HepG2 (cell line): ENCODE data around the gene YPEL3. TPM values are rescaled to one million over a fixed set of nuclear protein-coding genes. Genes with fewer than 3 reads are reported as not detected.

Experiments
- ATAC-seq: fragments of 200-7000 bp; cut with Tn5 transposase; 3 replicates; pipeline ENCODE4 v1.9.1; 2020; ENCODE audit warnings: mild to moderate bottlenecking, moderate library complexity
- BruUV-seq: library from RNA; stranded (reverse); fragments of 400-500 nt; replicated peaks from 2 replicates; lab custom pipeline; 2021; lab: Mats Ljungman, UMichigan
- CTCF ChIA-PET: fragments of 300-600 bp; formaldehyde crosslinking; extraction: SDS; loops from one replicate; lab custom pipeline; 2021; ENCODE audit warnings: low total read pairs, inconsistent platforms, low intra/inter-chr PET ratio; lab: Yijun Ruan, JAX
- POLR2A ChIA-PET: fragments of 350-600 bp; sonication (Branson Sonifier 250); formaldehyde crosslinking; loops from one replicate; lab custom pipeline; 2020; ENCODE audit warnings: antibody characterized with exemption, inconsistent platforms; lab: Yijun Ruan, JAX
- DNase-seq: peaks from one replicate; pipeline ENCODE4 v3.0.0-alpha.2; 2015; ENCODE audit warnings: low spot score
- FAIRE-seq: peaks from 3 replicates; lab custom pipeline; 2011; peaks lifted over from hg19 to GRCh38; lab: Jason Lieb, UNC
- H2AFZ ChIP-seq: one replicate; pipeline ENCODE4 v1.6.1; 2011; ENCODE audit warnings: low read length, inconsistent platforms
- H3K27ac ChIP-seq: fragments of 300-600 bp; 3 replicates; pipeline ENCODE4 v1.8.0; 2011; ENCODE audit warnings: mixed run types, mild to moderate bottlenecking, mixed read lengths, low read length, inconsistent platforms; ENCODE audit not compliant: insufficient read depth; ENCODE audit errors: extremely low read length
- H3K27me3 ChIP-seq, 2 experiments: fragments of 200-600 bp in 1 of 2; 2 replicates in 1 of 2; 3 replicates in 1 of 2; pipeline versions ENCODE4 v1.6.0 to v1.8.0; 2011; ENCODE audit warnings: low read length in 2 of 2, mild to moderate bottlenecking in 2 of 2, moderate library complexity in 2 of 2, inconsistent platforms in 1 of 2; ENCODE audit not compliant: insufficient read depth in 2 of 2, control insufficient read depth in 1 of 2
- H3K36me3 ChIP-seq, 2 experiments: fragments of 200-600 bp in 1 of 2; replicated peaks in 1 of 2; 2 replicates in 1 of 2; 3 replicates in 1 of 2; pipeline versions ENCODE4 v1.5.1 to v1.8.0; 2011; ENCODE audit warnings: low read length in 2 of 2, inconsistent platforms in 1 of 2; ENCODE audit not compliant: insufficient read depth in 2 of 2, control insufficient read depth in 1 of 2
- H3K4me1 ChIP-seq: 2 replicates; pipeline ENCODE4 v1.5.1; 2012; ENCODE audit warnings: low read length, inconsistent platforms; ENCODE audit not compliant: insufficient read depth
- H3K4me2 ChIP-seq: 2 replicates; pipeline ENCODE4 v1.6.0; 2011; ENCODE audit warnings: low read depth, low read length, inconsistent platforms
- H3K4me3 ChIP-seq, 3 experiments: fragments of 200-600 bp in 1 of 3; sonication (generic), shearing (Covaris generic) in 1 of 3; replicated peaks in 1 of 3; 2 replicates each; pipeline ENCODE4 v1.5.1; 2011 to 2016; ENCODE audit warnings: low read length in 3 of 3, inconsistent platforms in 2 of 3, low read depth in 2 of 3, mild to moderate bottlenecking in 2 of 3, control low read depth in 1 of 3, mixed read lengths in 1 of 3; ENCODE audit not compliant: insufficient read depth in 1 of 3
- H3K79me2 ChIP-seq: one replicate; pipeline ENCODE4 v1.6.1; 2011; ENCODE audit warnings: low read length, inconsistent platforms; ENCODE audit not compliant: insufficient read depth
- H3K9ac ChIP-seq: 2 replicates; pipeline ENCODE4 v1.6.0; 2011; ENCODE audit warnings: mild to moderate bottlenecking, low read depth, low read length, inconsistent platforms; ENCODE audit not compliant: insufficient read depth
- H3K9me3 ChIP-seq: 2 replicates; pipeline ENCODE4 v1.5.1; 2012; ENCODE audit warnings: mild to moderate bottlenecking, low read length
- H4K20me1 ChIP-seq: 2 replicates; pipeline ENCODE4 v1.6.0; 2011; ENCODE audit warnings: inconsistent platforms, mild to moderate bottlenecking, low read length, moderate library complexity; ENCODE audit not compliant: insufficient read depth
- AGO1 ChIP-seq: fragments of 200-400 bp; formaldehyde crosslinking; IDR thresholded peaks from 2 replicates; pipeline ENCODE4 v1.6.1; 2017; ENCODE audit warnings: mild to moderate bottlenecking, low read depth, low read length, moderate library complexity; ENCODE audit not compliant: poor library complexity, severe bottlenecking
- ATF7-NPFF ChIP-seq: sonication (generic); formaldehyde crosslinking; IDR thresholded peaks from 2 replicates; pipeline ENCODE4 v1.8.1; 2023; ENCODE audit warnings: mild to moderate bottlenecking, low read depth, missing genetic modification reagents, moderate library complexity
- FOXK2 ChIP-seq: fragments of 450-650 bp; IDR thresholded peaks from 2 replicates; pipeline ENCODE4 v1.6.1; 2016
- HOXA9 ChIP-seq: sonication (generic); formaldehyde crosslinking; IDR thresholded peaks from 2 replicates; pipeline ENCODE4 v1.8.1; 2022; ENCODE audit warnings: missing genetic modification reagents, mild to moderate bottlenecking, moderate library complexity, borderline replicate concordance
- ISX ChIP-seq: sonication (generic); formaldehyde crosslinking; conservative IDR thresholded peaks from 2 replicates; pipeline ENCODE4 v1.5.0; 2020; ENCODE audit warnings: missing genetic modification reagents
- KDM5A ChIP-seq: fragments of 200-600 bp; sonication (generic); IDR thresholded peaks from 2 replicates; pipeline ENCODE4 v1.7.0; 2018; ENCODE audit warnings: antibody characterized with exemption, mild to moderate bottlenecking, low read length, borderline replicate concordance
- LCORL ChIP-seq, 2 experiments: fragments of 450-650 bp in 1 of 2; sonication (generic) in 1 of 2; formaldehyde crosslinking in 1 of 2; IDR thresholded peaks; 2 replicates each; pipeline versions ENCODE4 v1.5.0 to v1.6.1; 2017 to 2020; ENCODE audit warnings: antibody characterized with exemption in 1 of 2, missing genetic modification reagents in 1 of 2
- MBNL3 ChIP-seq: fragments of 250-450 bp; sonication (Bioruptor Pico); conservative IDR thresholded peaks from 2 replicates; pipeline ENCODE4 v1.8.0; 2022; ENCODE audit warnings: mild to moderate bottlenecking, inconsistent platforms
- MXD3 ChIP-seq: IDR thresholded peaks from 2 replicates; pipeline ENCODE4 v1.6.1; 2016; ENCODE audit warnings: mild to moderate bottlenecking, missing biosample characterization, missing genetic modification reagents
- NFIC ChIP-seq: IDR thresholded peaks from 2 replicates; pipeline ENCODE4 v1.6.1; 2012; ENCODE audit warnings: mild to moderate bottlenecking, low read length, inconsistent platforms
- NFKB2 ChIP-seq: sonication (generic); formaldehyde crosslinking; IDR thresholded peaks from 2 replicates; pipeline ENCODE4 v1.4.0; 2020; ENCODE audit warnings: missing genetic modification reagents, borderline replicate concordance
- RFX3 ChIP-seq: IDR thresholded peaks from 2 replicates; pipeline ENCODE4 v1.6.1; 2016; ENCODE audit warnings: missing biosample characterization, missing genetic modification reagents
- RFXAP ChIP-seq: sonication (generic); formaldehyde crosslinking; IDR thresholded peaks from 2 replicates; pipeline ENCODE4 v1.4.0; 2020; ENCODE audit warnings: missing genetic modification reagents, borderline replicate concordance
- SAFB2 ChIP-seq: sonication (generic); formaldehyde crosslinking; IDR thresholded peaks from 2 replicates; pipeline ENCODE4 v1.5.1; 2020; ENCODE audit warnings: missing genetic modification reagents, low read depth, mild to moderate bottlenecking, borderline replicate concordance
- SRF ChIP-seq: IDR thresholded peaks from 2 replicates; pipeline ENCODE4 v1.6.1; 2011; ENCODE audit warnings: mild to moderate bottlenecking, low read depth, low read length, moderate library complexity
- ZFAT ChIP-seq: sonication (generic); formaldehyde crosslinking; conservative IDR thresholded peaks from 2 replicates; pipeline ENCODE4 v1.8.1; 2023; ENCODE audit warnings: missing genetic modification reagents, inconsistent platforms
- ZFP37 ChIP-seq: sonication (generic); formaldehyde crosslinking; IDR thresholded peaks from 2 replicates; pipeline ENCODE4 v1.4.0; 2020; ENCODE audit warnings: missing genetic modification reagents, borderline replicate concordance
- ZFP91 ChIP-seq: sonication (generic); formaldehyde crosslinking; IDR thresholded peaks from 2 replicates; pipeline ENCODE4 v1.9.0; 2022; ENCODE audit warnings: missing genetic modification reagents, mild to moderate bottlenecking, borderline replicate concordance
- ZNF138 ChIP-seq: sonication (generic); formaldehyde crosslinking; IDR thresholded peaks from 2 replicates; pipeline ENCODE4 v1.5.0; 2020; ENCODE audit warnings: mild to moderate bottlenecking, low read depth, missing genetic modification reagents
- ZNF274 ChIP-seq: sonication (generic); formaldehyde crosslinking; IDR thresholded peaks from 2 replicates; pipeline ENCODE4 v1.5.1; 2020; ENCODE audit warnings: mild to moderate bottlenecking, missing genetic modification reagents
- ZNF510 ChIP-seq: sonication (generic); formaldehyde crosslinking; IDR thresholded peaks from 2 replicates; pipeline ENCODE4 v1.4.0; 2020; ENCODE audit warnings: low read depth, mild to moderate bottlenecking, missing genetic modification reagents
- ZNF644 ChIP-seq: IDR thresholded peaks from 2 replicates; pipeline ENCODE4 v1.6.1; 2016; ENCODE audit warnings: low read depth
- ZNF724P ChIP-seq: sonication (generic); formaldehyde crosslinking; IDR thresholded peaks from 2 replicates; pipeline ENCODE4 v1.8.0; 2022; ENCODE audit warnings: missing genetic modification reagents, borderline replicate concordance
- ZNF841 ChIP-seq: sonication (generic); formaldehyde crosslinking; IDR thresholded peaks from 2 replicates; pipeline ENCODE4 v1.8.1; 2023; ENCODE audit warnings: missing genetic modification reagents, borderline replicate concordance
- ZSCAN31 ChIP-seq: sonication (generic); formaldehyde crosslinking; IDR thresholded peaks from 2 replicates; pipeline ENCODE4 v1.5.0; 2020; ENCODE audit warnings: low read depth, mild to moderate bottlenecking, missing genetic modification reagents
- WGBS: methylation state at CpG from one replicate; pipeline ENCODE4 v1.1.6; 2017; ENCODE audit warnings: low lambda C conversion rate; 5-methylcytosine and 5-hydroxymethylcytosine counted together
- in situ Hi-C: cut with HindIII; loops from 2 replicates; pipeline ENCODE4 v1.10.0; 2017; ENCODE audit warnings: low pct_unique_long_range_greater_than_20kb; ENCODE audit not compliant: extremely low pct_ligation_motif_present
- intact Hi-C: fragments of 100-400 bp; cut with micrococcal nuclease; formaldehyde crosslinking; loops from one replicate; pipeline ENCODE4 v1.10.0; 2022; ENCODE audit not compliant: unreplicated experiment
- polyA plus RNA-seq, 8 experiments: library from polyadenylated mRNA; depleted of rRNA in 3 of 8; stranded (reverse) in 7 of 8; unstranded in 1 of 8; fragments of >200 nt; fragmentation: Illumina TruSeq in 4 of 8; extraction: Trizol in 4 of 8; gene quantifications; 2 replicates each; pipeline versions ENCODE4 v1.2.1 to v1.2.3, GENCODE V29; 2011 to 2016; ENCODE audit warnings: low read depth in 4 of 8, missing spikeins in 1 of 8, mixed read lengths in 1 of 8; ENCODE audit not compliant: insufficient read depth in 1 of 8
- total RNA-seq, 5 experiments: library from RNA; depleted of rRNA; stranded (reverse); fragments of >200 nt; fragmentation: Illumina TruSeq; extraction: Trizol; gene quantifications; 2 replicates each; pipeline ENCODE4 v1.2.3, GENCODE V29; 2016; ENCODE audit warnings: low read depth in 1 of 5

The YPEL3 gene
- total and polyA plus RNA-seq, 2 of the 13 experiments (the other 11 are each of a cell fraction or from before 2014, with no cell fraction given): 5.4 to 47.0 TPM

DNA sequence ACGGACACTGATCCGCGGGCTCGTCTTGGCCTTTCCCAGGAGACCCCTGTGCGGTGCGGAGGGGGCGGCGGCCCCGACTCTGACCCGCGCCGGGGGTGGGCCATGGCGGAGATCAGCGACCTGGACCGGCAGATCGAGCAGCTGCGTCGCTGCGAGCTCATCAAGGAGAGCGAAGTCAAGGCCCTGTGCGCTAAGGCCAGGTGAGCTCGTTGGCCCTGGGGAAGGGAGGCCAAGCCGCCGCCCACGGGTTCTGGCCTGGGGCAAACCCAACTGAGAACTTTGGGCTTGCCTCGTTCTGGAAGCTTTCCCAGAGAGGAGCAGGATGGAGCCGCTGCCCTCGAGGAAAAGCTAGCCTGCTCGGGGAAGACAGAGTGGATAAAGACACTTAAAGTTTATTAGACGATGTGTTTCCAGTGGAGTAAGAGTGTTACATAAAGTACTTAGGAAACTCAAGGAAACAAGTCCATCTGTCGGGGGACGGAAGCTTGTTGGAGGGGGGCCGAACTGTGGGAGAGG is 19.7 kb downstream of the YPEL3 start:
- no peak for FAIRE-seq
- Histone ChIP-seq H3K4me2 (peak overlapping the region; percentile 91), H4K20me1 (peaks cover 27% of the 10 kb centered on the region), H3K4me1 (peaks cover 66% of the 10 kb centered on the region), H3K9ac (peak overlapping the region; percentile 90), H2AFZ (no peak overlapping the region), H3K9me3 (no peaks in the 10 kb centered on the region), H3K4me3 (peak overlapping the region; percentile 81 to 98 (median 90)), H3K79me2 (peaks cover 44% of the 10 kb centered on the region), H3K27ac (peak overlapping the region; percentile 82), H3K27me3 (no peaks in the 10 kb centered on the region; a peak in 1 of 5 replicates), H3K36me3 (peaks cover 14 to 39% of the 10 kb centered on the region in 2 experiments)
- intact Hi-C loops (no loop called here), in situ Hi-C loops (loop anchor here (25.0 kb wide), 1 partner anchor 561 kb away; no protein-coding TSS in a partner anchor)
- DNase-seq: no peak
- BruUV-seq: no TSS peak
- ATAC-seq: peak; percentile 18
- POLR2A ChIA-PET: interaction anchor here (0.9 to 4.3 kb wide), 6 partner anchors 10 to 35 kb away, joined by 3 to 100 read pairs (median 11); partner anchors contain the start of genes ALDOA, TBX6 and YPEL3
- WGBS: 2% methylated on average over 12 of the region's 33 CpGs
- CTCF ChIA-PET: no interaction called here
- TF ChIP-seq ZFP37 (CRISPR knock-in tag) (no peak), ZSCAN31 (CRISPR knock-in tag) (no peak), LCORL (IDR thresholded peaks at IDR 0.05) (no peak), LCORL (CRISPR knock-in tag; IDR thresholded peaks at IDR 0.05) (no peak; the same call in 1 of the 2 replicates), ISX (0 out of 2 replicates have a peak, but pooled peaks have one; percentile 18), MXD3 (no peak), SRF (no peak), ZNF510 (CRISPR knock-in tag) (peak; percentile 87; the same call in 1 of the 2 replicates), AGO1 (peak; percentile 83), MBNL3 (CRISPR knock-in tag) (no peak), FOXK2 (no peak), ATF7-NPFF (no peak), ZNF644 (no peak), ZFAT (0 out of 2 replicates have a peak, but pooled peaks have one; percentile 11), NFIC (no peak), RFXAP (CRISPR knock-in tag) (peak; percentile 10; the same call in 1 of the 2 replicates), ZNF138 (CRISPR knock-in tag) (no peak), KDM5A (peak; percentile 48), SAFB2 (CRISPR knock-in tag) (peak; percentile 7; the same call in 1 of the 2 replicates), NFKB2 (CRISPR knock-in tag) (peak; percentile 62; the same call in 1 of the 2 replicates), HOXA9 (CRISPR knock-in tag) (no peak), ZNF274 (CRISPR knock-in tag) (no peak), ZFP91 (CRISPR knock-in tag) (0 out of 2 replicates have a peak, but pooled peaks have one; percentile 13), ZNF841 (no peak), ZNF724P (CRISPR knock-in tag) (no peak), RFX3 (CRISPR knock-in tag) (no peak)
